Measurements from ENCODE around the gene NT5DC1. TPM values are rescaled to one million over a fixed set of nuclear protein-coding genes. Genes with fewer than 3 reads are reported as not detected.

NT5DC1 gene
- total RNA-seq, 8 experiments from 2014 or later: 6.0 to 27.8 (median 10.3) TPM

DNA sequence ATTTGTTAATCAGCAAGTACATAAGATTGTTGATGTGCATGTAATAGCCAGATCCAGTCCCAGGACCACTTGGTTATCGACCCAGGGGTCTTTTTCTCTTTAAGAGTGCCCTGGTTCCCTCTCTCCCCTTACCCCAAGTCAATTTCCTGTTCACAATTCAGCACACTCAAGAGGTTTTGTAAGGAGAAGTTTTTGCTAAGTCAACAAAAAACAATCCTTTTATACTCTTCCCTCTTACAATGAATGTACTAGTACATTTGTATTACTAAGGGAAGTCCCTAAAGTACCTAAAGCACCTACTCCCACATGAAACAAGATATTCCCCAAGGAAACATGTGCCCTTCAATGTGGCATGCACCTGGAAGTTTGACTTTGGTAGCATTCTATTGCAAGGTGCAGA lies 1.6 kb upstream of the NT5DC1 start:
- in situ Hi-C loops (cut with MboI; ENCODE audit: low pct_unique_long_range_greater_than_20kb in 2 of 9, low sequenced_read_pairs in 9 of 9, unreplicated experiment in 9 of 9): no loop called here

DNA sequence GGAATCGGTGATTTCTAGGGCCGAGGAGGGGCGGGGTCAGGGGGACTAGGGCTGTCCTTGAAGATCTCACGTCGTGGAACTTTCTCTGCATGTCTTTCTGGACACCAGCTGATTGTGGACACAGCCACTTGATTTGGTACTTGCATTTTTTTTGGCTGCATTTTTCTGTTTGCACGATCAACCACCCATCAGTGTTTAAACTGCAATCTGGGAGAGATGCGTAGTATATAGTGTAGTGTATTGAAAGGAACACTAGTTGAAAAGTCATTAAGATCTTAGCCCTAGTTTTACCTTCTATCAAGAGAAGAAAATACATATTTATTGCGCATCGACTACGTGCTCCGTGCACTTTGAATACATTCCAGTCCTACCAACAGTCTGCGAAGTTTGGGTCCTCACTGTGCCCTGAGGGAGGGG lies 657 bp downstream of the NT5DC1 start:
- H3K4me1 ChIP-seq (replicated peaks in 1 of 2): no peaks in the 10 kb centered on the region
- ATAC-seq (replicated peaks in 6 of 8): peak in 1 of 8 experiments; percentile 0
- in situ Hi-C loops (cut with MboI; ENCODE audit: low pct_unique_long_range_greater_than_20kb in 2 of 9, low sequenced_read_pairs in 9 of 9, unreplicated experiment in 9 of 9): loop anchor here in 1 of 9 experiments (25.0 kb wide), 1 partner anchor 111 kb away; no protein-coding TSS in a partner anchor
- WGBS, 10 experiments: 0 to 14% (median 5%) methylated on average over 3 to 7 of the region's 12 CpGs; no CpG with 5 or more reads in 3 of the 10 experiments
- H3K27ac ChIP-seq: peak overlapping the region in 1 of 2 donors; percentile 86
- H3K4me3 ChIP-seq: peak overlapping the region; percentile 60 to 88 (median 76)

More for the DNA sequence above, 1.6 kb upstream of the NT5DC1 start:
- no peak for ATAC-seq (replicated peaks in 6 of 8)
- H3K27ac ChIP-seq: no peak overlapping the region
- H3K4me3 ChIP-seq: no peak overlapping the region
- H3K4me1 ChIP-seq (replicated peaks in 1 of 2): no peaks in the 10 kb centered on the region
- whole genome bisulfite sequencing, 10 experiments: 43 to 100% (median 100%) methylated on average over 1 of the region's 1 CpG; no CpG with 5 or more reads in 2 of the 10 experiments

DNA sequence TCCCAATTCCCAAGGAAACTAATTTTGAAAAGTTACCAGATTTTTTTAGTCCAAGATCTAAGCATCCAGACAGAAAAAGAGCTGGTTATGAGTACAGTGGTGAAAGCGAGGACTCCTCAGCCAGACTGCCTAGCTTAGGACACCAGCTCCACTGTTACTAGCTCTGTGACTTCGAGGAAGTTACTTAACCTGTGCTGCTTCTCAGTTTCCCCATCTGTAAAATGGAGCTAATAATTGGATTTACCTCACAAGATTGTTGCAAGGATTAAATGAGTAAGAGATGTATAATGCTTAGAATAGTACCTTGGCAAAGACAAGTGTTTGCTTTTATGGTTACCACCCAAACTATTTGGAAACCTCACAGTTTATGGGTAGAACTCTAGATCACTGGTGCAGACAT lies 1.1 kb downstream of the NT5DC1 start:
- H3K4me3 ChIP-seq: peak overlapping the region; percentile 60 to 88 (median 76)
- 38 to 79% (median 63%) methylated on average over 1 to 2 of the region's 2 CpGs; no CpG with 5 or more reads in 6 of the 10 experiments for WGBS, 10 experiments
- no peaks in the 10 kb centered on the region for H3K4me1 ChIP-seq (replicated peaks in 1 of 2)
- in situ Hi-C loops (cut with MboI; ENCODE audit: low pct_unique_long_range_greater_than_20kb in 2 of 9, low sequenced_read_pairs in 9 of 9, unreplicated experiment in 9 of 9): loop anchor here in 1 of 9 experiments (25.0 kb wide), 1 partner anchor 111 kb away; no protein-coding TSS in a partner anchor
- no peak overlapping the region for H3K27ac ChIP-seq
- no peak for ATAC-seq (replicated peaks in 6 of 8)

DNA sequence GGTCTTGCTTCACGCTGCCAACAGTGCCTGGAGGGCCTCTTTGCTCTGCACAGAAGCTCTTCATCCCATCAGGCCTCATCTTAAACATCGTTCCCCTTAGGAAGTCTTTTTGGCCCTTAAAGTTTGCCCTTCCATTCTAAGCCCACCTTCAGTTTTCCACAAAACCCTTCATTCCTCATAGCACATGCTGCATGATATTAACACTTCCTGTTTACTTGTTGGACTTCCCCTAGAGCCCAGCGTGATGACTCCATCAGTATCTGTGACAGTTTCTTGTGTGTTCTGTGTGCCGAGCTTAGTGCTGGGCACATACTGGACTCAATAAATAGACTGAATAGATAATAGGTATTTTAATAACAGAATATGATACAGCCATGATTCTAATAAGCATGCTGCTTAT lies 2.2 kb downstream of the NT5DC1 start:
- no peak overlapping the region for H3K27ac ChIP-seq
- WGBS, 10 experiments: 67 to 100% (median 100%) methylated on average over 1 to 4 of the region's 4 CpGs
- in situ Hi-C loops (cut with MboI; ENCODE audit: low pct_unique_long_range_greater_than_20kb in 2 of 9, low sequenced_read_pairs in 9 of 9, unreplicated experiment in 9 of 9): loop anchor here in 1 of 9 experiments (25.0 kb wide), 1 partner anchor 109 kb away; no protein-coding TSS in a partner anchor

DNA sequence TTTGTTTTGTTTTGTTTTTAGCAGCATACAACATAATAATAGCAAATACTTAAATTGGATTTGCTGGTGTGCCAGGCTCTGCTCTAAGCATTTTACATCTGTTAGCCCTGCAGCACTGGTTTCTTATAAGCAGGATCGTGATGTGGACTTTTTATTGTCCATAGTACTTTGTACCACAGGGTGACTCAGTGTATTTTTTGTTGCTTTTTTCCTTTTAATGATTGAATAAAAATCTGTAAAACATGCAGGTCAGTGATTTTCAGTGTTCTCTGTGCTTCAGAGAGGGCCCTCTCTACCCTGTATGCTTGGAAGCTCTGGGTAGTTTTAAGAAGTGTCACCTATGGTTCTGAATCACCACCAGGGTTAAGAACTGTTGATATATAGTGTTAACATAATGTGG lies 4.0 kb downstream of the NT5DC1 start:
- in situ Hi-C loops (cut with MboI; ENCODE audit: low pct_unique_long_range_greater_than_20kb in 2 of 9, low sequenced_read_pairs in 9 of 9, unreplicated experiment in 9 of 9): loop anchor here in 1 of 9 experiments (25.0 kb wide), 1 partner anchor 108 kb away; no protein-coding TSS in a partner anchor
- WGBS, 10 experiments: 78 to 100% (median 100%) methylated on average over 1 of the region's 1 CpG; no CpG with 5 or more reads in 4 of the 10 experiments
- H3K4me1 ChIP-seq (replicated peaks in 1 of 2): peaks cover 0 to 2% of the 10 kb centered on the region in 2 donors

More for the DNA sequence above, 2.2 kb downstream of the NT5DC1 start:
- Histone ChIP-seq H3K4me1 (replicated peaks in 1 of 2) (no peaks in the 10 kb centered on the region), H3K4me3 (no peak overlapping the region)
- no peak for ATAC-seq (replicated peaks in 6 of 8)

DNA sequence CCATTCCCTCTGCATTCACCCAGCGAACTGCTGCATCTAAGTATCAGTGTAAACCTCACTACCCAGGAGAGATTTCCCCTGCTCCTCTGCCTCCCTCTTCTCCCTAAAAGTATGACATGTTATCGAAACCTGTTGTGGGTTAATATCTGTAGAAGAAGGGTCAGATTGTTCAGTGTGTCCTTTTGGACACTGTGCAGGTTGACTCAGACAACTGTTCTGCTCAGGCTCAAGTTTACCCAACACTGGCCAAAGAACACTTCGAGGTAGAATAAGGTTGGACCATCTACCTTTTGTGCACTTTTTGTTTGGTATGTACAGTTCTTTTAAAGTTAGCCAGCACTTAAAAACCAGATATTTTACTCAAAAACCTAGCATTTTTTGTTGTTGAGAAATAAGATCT lies 4.6 kb downstream of the NT5DC1 start:
- no peak for ATAC-seq (replicated peaks in 6 of 8)
- 72 to 100% (median 100%) methylated on average over 1 to 2 of the region's 3 CpGs; no CpG with 5 or more reads in 1 of the 10 experiments for WGBS, 10 experiments
- no peak overlapping the region for H3K27ac ChIP-seq
- H3K4me3 ChIP-seq: no peak overlapping the region
- H3K4me1 ChIP-seq (replicated peaks in 1 of 2): peaks cover 0 to 2% of the 10 kb centered on the region in 2 donors
- in situ Hi-C loops (cut with MboI; ENCODE audit: low pct_unique_long_range_greater_than_20kb in 2 of 9, low sequenced_read_pairs in 9 of 9, unreplicated experiment in 9 of 9): loop anchor here in 1 of 9 experiments (25.0 kb wide), 1 partner anchor 107 kb away; no protein-coding TSS in a partner anchor

More for the DNA sequence above, 4.0 kb downstream of the NT5DC1 start:
- H3K4me3 ChIP-seq: no peak overlapping the region
- no peak for ATAC-seq (replicated peaks in 6 of 8)
- no peak overlapping the region for H3K27ac ChIP-seq

DNA sequence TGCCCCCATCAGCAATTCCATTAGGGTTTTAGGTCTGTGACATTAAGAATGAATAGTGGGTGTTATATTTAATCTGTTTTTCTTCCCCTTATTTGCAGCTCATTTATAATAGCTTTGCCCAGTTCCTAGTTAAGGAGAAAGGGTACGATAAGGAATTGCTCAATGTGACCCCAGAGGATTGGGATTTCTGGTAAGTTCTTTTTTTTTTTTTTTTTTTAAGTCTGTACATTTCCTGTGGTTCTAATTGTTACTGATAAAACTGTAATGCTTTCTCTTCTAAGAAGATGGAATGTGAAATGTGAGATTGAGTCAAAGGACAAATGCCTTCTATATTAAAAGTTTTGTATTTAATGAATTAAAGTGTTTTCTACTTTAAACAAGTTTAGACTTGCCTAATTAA lies 5.5 kb downstream of the NT5DC1 start:
- no peak for ATAC-seq (replicated peaks in 6 of 8)
- H3K4me1 ChIP-seq (replicated peaks in 1 of 2): peaks cover 0 to 2% of the 10 kb centered on the region in 2 donors
- no peak overlapping the region for H3K4me3 ChIP-seq
- 44 to 83% (median 58%) methylated on average over 1 of the region's 1 CpG; no CpG with 5 or more reads in 1 of the 10 experiments for WGBS, 10 experiments
- in situ Hi-C loops (cut with MboI; ENCODE audit: low pct_unique_long_range_greater_than_20kb in 2 of 9, low sequenced_read_pairs in 9 of 9, unreplicated experiment in 9 of 9): loop anchor here in 1 of 9 experiments (25.0 kb wide), 1 partner anchor 106 kb away; no protein-coding TSS in a partner anchor
- H3K27ac ChIP-seq: no peak overlapping the region

DNA sequence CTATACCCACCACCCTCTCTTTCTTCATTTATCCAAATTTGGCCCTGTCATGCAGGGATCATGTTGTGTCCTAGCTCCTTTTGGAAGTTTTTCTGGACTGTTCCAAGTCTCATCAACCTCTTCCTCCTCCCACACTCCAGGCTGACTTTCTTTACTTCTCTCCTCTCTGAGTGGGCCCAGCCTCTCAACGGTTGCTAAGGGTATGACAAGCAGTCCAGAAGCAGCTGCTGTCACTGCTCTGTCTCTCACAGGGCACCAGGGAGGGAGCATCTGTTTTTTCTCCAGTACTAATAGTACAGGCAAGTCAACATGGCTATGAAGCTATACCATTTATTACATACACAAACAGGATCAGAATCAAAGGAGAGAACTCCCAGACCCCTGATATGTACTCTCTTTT lies 8.2 kb downstream of the NT5DC1 start:
- peaks cover 0 to 2% of the 10 kb centered on the region in 2 donors for H3K4me1 ChIP-seq (replicated peaks in 1 of 2)
- in situ Hi-C loops (cut with MboI; ENCODE audit: low pct_unique_long_range_greater_than_20kb in 2 of 9, low sequenced_read_pairs in 9 of 9, unreplicated experiment in 9 of 9): loop anchor here in 1 of 9 experiments (25.0 kb wide), 1 partner anchor 103 kb away; no protein-coding TSS in a partner anchor
- H3K27ac ChIP-seq: no peak overlapping the region
- no peak overlapping the region for H3K4me3 ChIP-seq
- ATAC-seq (replicated peaks in 6 of 8): peak in 7 of 8 experiments; percentile 31 to 99 (median 49)
- WGBS, 10 experiments: 0 to 29% (median 0%) methylated on average over 1 of the region's 1 CpG; no CpG with 5 or more reads in 7 of the 10 experiments

DNA sequence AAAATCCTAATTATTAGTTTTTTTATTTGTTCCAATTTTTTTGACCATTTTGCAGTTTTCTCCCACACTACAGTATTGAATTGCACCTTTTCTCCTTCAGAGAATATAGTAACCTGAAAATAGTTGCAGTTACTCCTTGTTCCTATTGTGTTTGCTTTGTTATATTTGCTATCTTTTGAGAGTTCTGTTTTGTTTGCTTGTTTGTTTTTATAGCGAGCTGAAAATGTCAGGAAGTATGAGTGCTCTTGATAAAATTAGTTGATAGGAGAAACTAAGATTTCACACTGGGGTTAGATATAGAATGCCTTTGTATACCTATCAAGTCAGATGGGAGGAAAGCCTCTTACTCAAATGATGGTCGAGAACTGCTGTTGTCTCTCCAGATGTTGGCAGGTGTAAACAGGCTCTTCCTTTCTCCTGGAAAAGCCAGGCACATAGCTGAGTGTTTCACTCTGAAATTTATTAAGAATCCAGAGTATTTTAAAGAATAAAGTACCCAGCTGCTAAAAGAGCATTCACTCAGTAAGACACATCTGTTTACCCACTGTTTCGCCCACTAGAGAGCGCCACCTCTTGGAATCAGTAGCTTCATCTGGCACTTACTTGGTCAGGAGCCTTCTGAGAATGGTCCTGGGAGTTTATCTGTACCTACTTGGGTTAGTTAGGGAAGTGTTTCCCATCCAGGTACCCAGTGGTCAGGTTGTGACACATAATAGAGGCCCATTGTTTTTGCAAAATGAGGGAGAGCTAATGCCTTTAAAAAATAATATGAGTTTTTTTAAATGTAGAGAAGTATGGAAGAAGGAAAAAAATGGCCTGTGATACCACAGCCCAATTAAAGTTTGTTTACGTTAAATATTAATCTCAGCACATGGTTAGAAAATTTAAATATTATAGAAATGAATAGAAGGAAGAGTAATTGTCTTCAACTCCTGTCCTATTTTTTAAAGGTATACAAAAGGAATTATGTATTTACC lies 11.2 kb downstream of the NT5DC1 start:
- 52 to 80% (median 73%) methylated on average over 1 to 5 of the region's 5 CpGs for WGBS, 10 experiments
- Histone ChIP-seq H3K4me3 (no peak overlapping the region), H3K27ac (no peak overlapping the region), H3K4me1 (replicated peaks in 1 of 2) (peaks cover 0 to 2% of the 10 kb centered on the region in 2 donors)
- ATAC-seq (replicated peaks in 6 of 8): peak in 4 of 8 experiments; percentile 54 to 85 (median 80)
- in situ Hi-C loops (cut with MboI; ENCODE audit: low pct_unique_long_range_greater_than_20kb in 2 of 9, low sequenced_read_pairs in 9 of 9, unreplicated experiment in 9 of 9): loop anchor here in 1 of 9 experiments (25.0 kb wide), 1 partner anchor 100 kb away; no protein-coding TSS in a partner anchor

DNA sequence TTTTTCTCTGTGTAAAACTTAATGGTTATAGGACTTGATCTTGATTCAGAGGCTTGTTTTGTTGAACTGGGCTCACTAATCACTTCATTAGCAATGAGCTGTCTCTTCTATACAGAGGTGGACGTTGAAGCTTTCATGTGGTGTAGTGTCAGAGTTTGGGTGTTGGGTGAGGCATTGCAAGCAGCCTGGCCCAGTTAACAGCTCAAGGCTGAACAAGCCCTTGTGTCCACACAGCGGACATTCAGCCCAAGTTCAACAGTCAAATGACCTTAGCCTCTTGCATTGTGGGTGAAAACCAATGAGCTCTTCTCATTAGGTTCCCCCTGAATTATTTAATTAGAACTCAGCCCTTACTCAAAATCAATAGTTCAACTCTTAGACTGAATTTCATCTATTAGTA lies 12.7 kb downstream of the NT5DC1 start:
- Histone ChIP-seq H3K27ac (no peak overlapping the region), H3K4me3 (no peak overlapping the region), H3K4me1 (replicated peaks in 1 of 2) (peaks cover 0 to 2% of the 10 kb centered on the region in 2 donors)
- in situ Hi-C loops (cut with MboI; ENCODE audit: low pct_unique_long_range_greater_than_20kb in 2 of 9, low sequenced_read_pairs in 9 of 9, unreplicated experiment in 9 of 9): loop anchor here in 1 of 9 experiments (25.0 kb wide), 1 partner anchor 99 kb away; no protein-coding TSS in a partner anchor
- 57 to 100% (median 86%) methylated on average over 1 to 2 of the region's 2 CpGs; no CpG with 5 or more reads in 3 of the 10 experiments for WGBS, 10 experiments
- ATAC-seq (replicated peaks in 6 of 8): no peak

DNA sequence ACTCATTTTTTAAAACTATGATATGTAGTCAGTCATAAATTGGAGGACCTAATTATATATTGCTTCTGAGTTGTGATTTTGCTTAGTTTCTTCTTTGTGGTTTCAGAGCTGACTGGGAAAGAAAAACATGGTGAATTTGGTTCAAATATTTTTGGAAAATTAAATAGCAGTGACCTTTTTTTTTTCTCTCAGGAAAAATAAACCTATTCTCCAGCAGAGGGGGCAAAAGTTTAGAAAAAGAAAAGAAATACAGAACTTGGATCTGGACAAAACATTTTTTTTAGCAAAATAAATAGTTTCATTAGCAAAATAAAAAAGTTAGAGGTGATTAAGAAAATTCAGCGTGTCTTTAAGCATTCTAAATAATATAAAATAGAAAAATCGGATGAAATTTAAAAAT lies 15.1 kb downstream of the NT5DC1 start:
- Histone ChIP-seq H3K27ac (no peak overlapping the region), H3K4me3 (no peak overlapping the region), H3K4me1 (replicated peaks in 1 of 2) (no peaks in the 10 kb centered on the region)
- 33 to 100% (median 72%) methylated on average over 1 to 2 of the region's 2 CpGs for WGBS, 10 experiments
- in situ Hi-C loops (cut with MboI; ENCODE audit: low pct_unique_long_range_greater_than_20kb in 2 of 9, low sequenced_read_pairs in 9 of 9, unreplicated experiment in 9 of 9): loop anchor here in 1 of 9 experiments (25.0 kb wide), 1 partner anchor 97 kb away; no protein-coding TSS in a partner anchor
- ATAC-seq (replicated peaks in 6 of 8): no peak

DNA sequence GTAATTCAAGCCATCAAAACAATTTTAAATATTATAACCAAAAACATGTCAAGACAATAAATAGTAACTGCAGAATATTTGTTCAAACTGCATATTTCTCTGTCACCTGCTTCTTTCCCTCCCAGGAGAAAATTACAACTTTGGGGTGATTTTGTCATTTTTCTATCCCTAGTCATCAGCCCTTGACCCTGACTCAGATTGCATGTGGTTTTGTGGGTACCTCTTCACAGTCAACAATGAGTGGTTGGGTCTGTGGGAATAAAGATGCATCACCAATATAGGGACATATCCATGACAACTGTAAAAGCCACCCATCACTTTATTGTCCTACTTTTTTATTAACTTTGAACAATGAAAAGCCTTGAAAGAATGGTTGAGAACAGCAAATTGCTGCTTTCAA lies 18.0 kb downstream of the NT5DC1 start:
- Histone ChIP-seq H3K27ac (no peak overlapping the region), H3K4me1 (replicated peaks in 1 of 2) (no peaks in the 10 kb centered on the region), H3K4me3 (no peak overlapping the region)
- in situ Hi-C loops (cut with MboI; ENCODE audit: low pct_unique_long_range_greater_than_20kb in 2 of 9, low sequenced_read_pairs in 9 of 9, unreplicated experiment in 9 of 9): loop anchor here in 1 of 9 experiments (25.0 kb wide), 1 partner anchor 94 kb away; no protein-coding TSS in a partner anchor
- ATAC-seq (replicated peaks in 6 of 8): no peak
